ENCODE results near the gene CXorf65. TPM values are rescaled to one million over a fixed set of nuclear protein-coding genes. Genes with fewer than 3 reads are reported as not detected.

Gene CXorf65
- total RNA-seq, 2 experiments from 2014 or later: 71.9 to 82.3 TPM

DNA sequence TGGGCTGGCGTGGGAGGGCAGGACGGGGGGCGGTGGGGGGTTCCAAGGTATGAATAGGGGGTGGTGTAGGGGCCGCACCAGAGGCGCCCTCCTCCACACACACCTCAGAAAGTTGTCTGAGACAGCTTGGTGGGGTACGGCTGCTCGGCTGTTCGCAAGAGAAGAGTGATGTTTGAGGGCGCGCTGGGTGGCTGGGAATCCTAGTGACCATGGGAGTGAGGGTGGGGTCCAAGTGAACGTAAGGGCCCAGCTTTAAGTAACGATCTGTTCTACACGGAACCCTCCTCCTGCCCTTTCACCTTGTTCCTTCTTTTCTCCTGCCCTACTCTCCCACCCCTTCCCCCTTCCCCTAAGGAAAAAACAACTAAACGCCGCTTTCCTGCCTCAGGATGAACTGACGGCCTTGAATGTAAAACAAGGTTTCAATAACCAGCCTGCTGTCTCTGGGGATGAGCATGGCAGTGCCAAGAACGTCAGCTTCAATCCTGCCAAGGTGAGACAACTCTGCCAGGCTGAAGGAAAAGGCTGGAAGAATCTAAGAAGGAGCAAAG lies 12.5 kb upstream of the CXorf65 start:
- Histone ChIP-seq H3K27ac (ENCODE audit: low read depth in 1 of 2, low read length in 2 of 2) (peak overlapping the region in 1 of 2 donors; percentile 86), H3K4me3 (ENCODE audit: low read length) (peak overlapping the region; percentile 83), H3K36me3 (ENCODE audit: insufficient read depth, low read length) (peaks cover 41% of the 10 kb centered on the region), H3K9me3 (ENCODE audit: control insufficient read depth in 1 of 2, insufficient read depth in 1 of 2, low read length in 2 of 2) (no peaks in the 10 kb centered on the region), H3K27me3 (ENCODE audit: control insufficient read depth in 1 of 2, insufficient read depth in 2 of 2, low read length in 2 of 2) (no peaks in the 10 kb centered on the region), H3K4me1 (ENCODE audit: insufficient read depth, low read length) (peaks cover 33% of the 10 kb centered on the region)
- POLR2A ChIA-PET: interaction anchor here (1.1 to 4.4 kb wide), 12 partner anchors 8 to 414 kb away, joined by 3 to 73 read pairs (median 12); partner anchors contain the start of genes CXorf65, FOXO4, IL2RG and OGT
- Mint-ChIP-seq H3K36me3 (ENCODE audit: low read depth) (peaks cover 41% of the 10 kb centered on the region), H3K27ac (peak overlapping the region; percentile 94), H3K9me3 (no peaks in the 10 kb centered on the region), H3K4me3 (peak overlapping the region; percentile 93), H3K27me3 (no peaks in the 10 kb centered on the region), H3K4me1 (ENCODE audit: low read depth) (peaks cover 33% of the 10 kb centered on the region)
- TF ChIP-seq, protein P1, sequence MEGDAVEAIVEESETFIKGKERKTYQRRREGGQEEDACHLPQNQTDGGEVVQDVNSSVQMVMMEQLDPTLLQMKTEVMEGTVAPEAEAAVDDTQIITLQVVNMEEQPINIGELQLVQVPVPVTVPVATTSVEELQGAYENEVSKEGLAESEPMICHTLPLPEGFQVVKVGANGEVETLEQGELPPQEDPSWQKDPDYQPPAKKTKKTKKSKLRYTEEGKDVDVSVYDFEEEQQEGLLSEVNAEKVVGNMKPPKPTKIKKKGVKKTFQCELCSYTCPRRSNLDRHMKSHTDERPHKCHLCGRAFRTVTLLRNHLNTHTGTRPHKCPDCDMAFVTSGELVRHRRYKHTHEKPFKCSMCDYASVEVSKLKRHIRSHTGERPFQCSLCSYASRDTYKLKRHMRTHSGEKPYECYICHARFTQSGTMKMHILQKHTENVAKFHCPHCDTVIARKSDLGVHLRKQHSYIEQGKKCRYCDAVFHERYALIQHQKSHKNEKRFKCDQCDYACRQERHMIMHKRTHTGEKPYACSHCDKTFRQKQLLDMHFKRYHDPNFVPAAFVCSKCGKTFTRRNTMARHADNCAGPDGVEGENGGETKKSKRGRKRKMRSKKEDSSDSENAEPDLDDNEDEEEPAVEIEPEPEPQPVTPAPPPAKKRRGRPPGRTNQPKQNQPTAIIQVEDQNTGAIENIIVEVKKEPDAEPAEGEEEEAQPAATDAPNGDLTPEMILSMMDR (IDR thresholded peaks at IDR 0.05): no peak
- no peak for DNase-seq
- CTCF ChIA-PET: interaction anchor here (1.0 to 2.3 kb wide), 3 partner anchors 10 to 20 kb away, joined by 4 to 10 read pairs (median 4); no protein-coding TSS in a partner anchor
- intact Hi-C loops (cut with DNase I, micrococcal nuclease): no loop called here
- ATAC-seq (ENCODE audit: poor library complexity): peak; percentile 18

DNA sequence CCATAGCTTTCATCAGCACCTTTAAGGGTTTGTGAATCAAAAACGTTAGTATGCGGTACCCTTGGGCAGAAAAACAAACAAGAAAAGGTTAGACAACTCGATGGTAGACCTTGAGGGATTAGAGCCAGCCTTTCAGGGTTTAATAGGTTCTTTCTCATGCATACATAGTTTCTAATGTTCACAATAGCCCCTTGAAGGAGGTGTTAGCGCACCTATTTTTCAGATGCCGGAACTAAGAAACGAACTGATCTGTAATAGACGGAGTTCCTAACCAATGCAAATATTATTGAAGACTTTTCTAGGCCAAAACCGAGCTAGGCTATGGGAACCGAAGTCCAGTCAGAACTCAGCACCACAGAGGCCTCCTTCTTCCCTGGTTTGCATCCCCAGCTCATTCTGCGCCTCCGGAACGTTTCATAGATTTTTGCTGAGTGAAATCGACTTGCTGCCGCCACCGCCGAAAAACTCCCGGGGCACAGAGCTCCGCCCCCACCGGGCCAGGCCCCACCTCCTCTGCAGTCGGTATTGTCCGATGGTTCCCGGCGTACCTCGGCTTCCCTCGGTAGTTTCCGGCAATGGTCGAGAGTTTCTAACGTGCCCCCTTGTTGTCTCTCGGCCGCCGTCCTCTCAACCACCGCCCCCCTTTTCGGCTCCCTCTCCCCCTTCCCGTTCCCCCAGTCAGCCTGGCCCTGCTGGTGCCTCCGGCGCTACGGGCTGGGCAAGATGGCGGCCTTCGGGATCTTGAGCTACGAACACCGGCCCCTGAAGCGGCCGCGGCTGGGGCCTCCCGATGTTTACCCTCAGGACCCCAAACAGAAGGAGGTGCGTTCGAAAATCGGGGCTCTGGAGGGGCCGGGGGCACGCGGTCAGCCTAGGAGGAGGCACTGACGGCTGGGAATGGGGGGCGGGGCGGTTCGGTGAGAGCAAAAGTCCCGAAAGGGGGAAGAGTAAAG lies 11.8 kb upstream of the CXorf65 start, which contains the start of gene MED12:
TSS of gene MED12 (plus strand) at position 565 of the 953 bp plus-strand sequence. CDS start at position 724, 159 bp downstream.
- Histone ChIP-seq H3K9me3 (ENCODE audit: control insufficient read depth in 1 of 2, insufficient read depth in 1 of 2, low read length in 2 of 2) (no peaks in the 10 kb centered on the region), H3K27ac (ENCODE audit: low read depth in 1 of 2, low read length in 2 of 2) (peak within 1 kb of the TSS; percentile 77 to 86), H3K36me3 (ENCODE audit: insufficient read depth, low read length) (peaks cover 33% of the 10 kb centered on the region), H3K4me1 (ENCODE audit: insufficient read depth, low read length) (peaks cover 40% of the 10 kb centered on the region), H3K4me3 (ENCODE audit: low read length) (peak within 1 kb of the TSS; percentile 83), H3K27me3 (ENCODE audit: control insufficient read depth in 1 of 2, insufficient read depth in 2 of 2, low read length in 2 of 2) (no peaks in the 10 kb centered on the region)
- TF ChIP-seq, protein P1 (IDR thresholded peaks at IDR 0.05): no peak
- H3K36me3 Mint-ChIP-seq (ENCODE audit: low read depth): peaks cover 34% of the 10 kb centered on the region
- DNase-seq: peak; percentile 63 to 89 (median 76)
- H3K9me3 Mint-ChIP-seq: no peaks in the 10 kb centered on the region
- ATAC-seq (ENCODE audit: poor library complexity): peak; percentile 95
- peaks cover 36% of the 10 kb centered on the region for H3K4me1 Mint-ChIP-seq (ENCODE audit: low read depth)
- POLR2A ChIA-PET: interaction anchor here (1.0 to 4.4 kb wide), 13 partner anchors 8 to 414 kb away, joined by 3 to 73 read pairs (median 9); partner anchors contain the start of genes CXorf65, FOXO4, IL2RG and NONO
- no peaks in the 10 kb centered on the region for H3K27me3 Mint-ChIP-seq
- peak within 1 kb of the TSS; percentile 94 for H3K27ac Mint-ChIP-seq
- intact Hi-C loops (cut with DNase I, micrococcal nuclease): no loop called here
- CTCF ChIA-PET: interaction anchor here (1.0 to 2.3 kb wide), 3 partner anchors 10 to 19 kb away, joined by 4 to 10 read pairs (median 4); no protein-coding TSS in a partner anchor
- H3K4me3 Mint-ChIP-seq: peak within 1 kb of the TSS; percentile 93

DNA sequence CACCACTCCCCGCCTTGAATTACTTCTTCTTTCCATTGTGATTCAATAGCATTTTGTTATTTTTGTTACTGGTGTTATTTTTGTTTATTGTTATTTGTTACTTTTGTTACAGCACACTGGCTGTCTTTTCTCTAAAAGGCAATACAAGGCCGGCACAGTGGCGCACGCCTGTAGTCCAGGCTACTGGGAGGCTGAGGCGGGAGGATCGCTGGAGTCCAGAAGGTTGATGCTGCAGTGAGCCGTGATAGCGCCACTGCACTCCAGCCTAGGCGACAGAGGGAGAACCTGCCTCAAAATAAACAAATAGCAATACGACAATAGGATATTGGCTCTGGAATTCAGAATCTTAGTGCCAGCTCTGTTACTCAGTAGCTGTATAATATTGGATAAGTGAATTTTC lies 10.8 kb upstream of the CXorf65 start:
- CTCF ChIA-PET: interaction anchor here (1.6 to 2.3 kb wide), 2 partner anchors 11 to 18 kb away, joined by 4 to 10 read pairs; no protein-coding TSS in a partner anchor
- H3K4me1 Mint-ChIP-seq (ENCODE audit: low read depth): peaks cover 42% of the 10 kb centered on the region
- TF ChIP-seq, protein P1 (IDR thresholded peaks at IDR 0.05): no peak
- POLR2A ChIA-PET: interaction anchor here (1.0 to 4.4 kb wide), 6 partner anchors 12 to 249 kb away, joined by 3 to 73 read pairs (median 21); partner anchors contain the start of genes CXorf65, FOXO4, NONO and TAF1
- no peak for ATAC-seq (ENCODE audit: poor library complexity)
- H3K9me3 ChIP-seq (ENCODE audit: control insufficient read depth in 1 of 2, insufficient read depth in 1 of 2, low read length in 2 of 2): no peaks in the 10 kb centered on the region
- no peaks in the 10 kb centered on the region for H3K27me3 Mint-ChIP-seq
- H3K4me3 Mint-ChIP-seq: peak overlapping the region; percentile 45
- peaks cover 24% of the 10 kb centered on the region for H3K36me3 ChIP-seq (ENCODE audit: insufficient read depth, low read length)
- no peak for DNase-seq
- H3K27me3 ChIP-seq (ENCODE audit: control insufficient read depth in 1 of 2, insufficient read depth in 2 of 2, low read length in 2 of 2): no peaks in the 10 kb centered on the region
- H3K4me3 ChIP-seq (ENCODE audit: low read length): peak overlapping the region; percentile 83
- H3K9me3 Mint-ChIP-seq: no peaks in the 10 kb centered on the region
- peak overlapping the region; percentile 40 to 86 for H3K27ac ChIP-seq (ENCODE audit: low read depth in 1 of 2, low read length in 2 of 2)
- H3K36me3 Mint-ChIP-seq (ENCODE audit: low read depth): peaks cover 25% of the 10 kb centered on the region
- peak overlapping the region; percentile 94 for H3K27ac Mint-ChIP-seq
- intact Hi-C loops (cut with DNase I, micrococcal nuclease): no loop called here
- peaks cover 48% of the 10 kb centered on the region for H3K4me1 ChIP-seq (ENCODE audit: insufficient read depth, low read length)

All from CD4-positive, alpha-beta T cell (primary cell).